Ishikawa (cell line): ENCODE results near the gene MINDY1.

Experiments
- EGR1 ChIP-seq: IDR thresholded peaks from 2 replicates; pipeline ENCODE4 v1.6.1; 2012
- MAX ChIP-seq: IDR thresholded peaks from 2 replicates; pipeline ENCODE4 v1.6.1; 2012
- RAD21 ChIP-seq: IDR thresholded peaks from 2 replicates; pipeline ENCODE4 v1.6.1; 2012; ENCODE audit warnings: low read depth
- TEAD4 ChIP-seq: IDR thresholded peaks from 2 replicates; pipeline ENCODE4 v1.6.1; 2012
- USF1 ChIP-seq: IDR thresholded peaks from 2 replicates; pipeline ENCODE4 v1.6.1; 2012
- YY1 ChIP-seq: IDR thresholded peaks from 2 replicates; pipeline ENCODE4 v1.6.1; 2012; ENCODE audit warnings: low read depth
- ZBTB7A ChIP-seq: IDR thresholded peaks from 2 replicates; pipeline ENCODE4 v1.6.1; 2012; ENCODE audit warnings: low read depth

DNA sequence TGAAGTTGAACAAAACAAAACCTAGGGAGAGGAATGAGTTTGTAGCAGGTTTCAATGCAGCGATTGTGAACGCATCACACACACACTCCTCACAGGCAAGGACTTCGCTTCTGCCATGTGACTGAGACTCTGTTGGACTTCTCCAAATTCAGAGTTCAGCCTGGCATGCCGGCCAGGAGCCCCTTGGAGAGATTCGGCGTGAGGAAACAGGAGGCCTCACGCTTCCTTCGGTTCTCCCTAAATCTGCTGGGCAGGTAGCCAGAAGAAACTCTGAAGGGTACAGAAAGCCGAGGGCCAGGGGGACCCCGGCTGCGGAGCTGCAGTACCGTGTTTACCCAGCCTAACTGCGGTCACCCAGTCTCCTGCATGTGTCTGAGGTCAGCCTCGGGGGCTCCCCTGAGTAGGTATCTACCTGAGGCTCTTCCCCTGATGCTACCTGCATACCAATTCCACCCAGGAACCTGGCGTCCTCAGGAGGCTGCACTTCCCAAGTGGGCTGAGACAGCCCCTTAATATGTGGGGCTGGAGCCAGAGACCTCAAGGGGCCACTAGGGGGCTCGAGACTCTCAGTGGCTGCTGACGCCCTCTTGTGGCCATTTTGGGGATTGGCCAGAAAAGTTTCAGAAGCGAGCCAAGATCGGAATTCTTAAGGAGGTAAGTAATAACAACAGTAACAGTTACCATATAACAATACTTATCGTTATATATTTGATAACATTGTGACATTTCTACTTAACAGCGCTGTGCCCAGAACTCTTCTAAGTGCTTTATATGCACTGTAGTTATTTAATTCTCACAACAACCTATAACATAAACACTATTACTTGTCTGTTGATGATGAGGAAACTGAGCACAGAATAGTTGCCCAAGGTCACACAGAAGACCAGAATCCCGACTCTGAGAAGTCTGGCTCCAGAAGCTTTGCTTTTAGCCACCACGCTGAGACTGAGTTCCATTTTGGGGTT, 27.3 kb downstream of the MINDY1 start:
- no peak for TF ChIP-seq TEAD4
- TF ChIP-seq USF1, result no peak
- TF ChIP-seq MAX, result no peak
- no peak for TF ChIP-seq EGR1
- TF ChIP-seq YY1, result no peak
- TF ChIP-seq RAD21, result peak; percentile 84
- TF ChIP-seq ZBTB7A, result peak; percentile 94
